Measurements from ENCODE around the gene INPP5J.
A peak's percentile ranks its signal among the peaks of the same experiment; 100 is the strongest.

Gene INPP5J

GRCh38 chr22:31089160-31090100 lies 33.3 kb upstream of the INPP5J start:
- no peak overlapping the region for H3K4me3 ChIP-seq (ENCODE audit: low read length)
- TF ChIP-seq, protein P1, sequence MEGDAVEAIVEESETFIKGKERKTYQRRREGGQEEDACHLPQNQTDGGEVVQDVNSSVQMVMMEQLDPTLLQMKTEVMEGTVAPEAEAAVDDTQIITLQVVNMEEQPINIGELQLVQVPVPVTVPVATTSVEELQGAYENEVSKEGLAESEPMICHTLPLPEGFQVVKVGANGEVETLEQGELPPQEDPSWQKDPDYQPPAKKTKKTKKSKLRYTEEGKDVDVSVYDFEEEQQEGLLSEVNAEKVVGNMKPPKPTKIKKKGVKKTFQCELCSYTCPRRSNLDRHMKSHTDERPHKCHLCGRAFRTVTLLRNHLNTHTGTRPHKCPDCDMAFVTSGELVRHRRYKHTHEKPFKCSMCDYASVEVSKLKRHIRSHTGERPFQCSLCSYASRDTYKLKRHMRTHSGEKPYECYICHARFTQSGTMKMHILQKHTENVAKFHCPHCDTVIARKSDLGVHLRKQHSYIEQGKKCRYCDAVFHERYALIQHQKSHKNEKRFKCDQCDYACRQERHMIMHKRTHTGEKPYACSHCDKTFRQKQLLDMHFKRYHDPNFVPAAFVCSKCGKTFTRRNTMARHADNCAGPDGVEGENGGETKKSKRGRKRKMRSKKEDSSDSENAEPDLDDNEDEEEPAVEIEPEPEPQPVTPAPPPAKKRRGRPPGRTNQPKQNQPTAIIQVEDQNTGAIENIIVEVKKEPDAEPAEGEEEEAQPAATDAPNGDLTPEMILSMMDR (conservative IDR thresholded peaks at IDR 0.05; ENCODE audit: low read depth, low read length): peak; percentile 89
- no peak for DNase-seq (ENCODE audit: low read depth)

- no peak for DNase-seq (ENCODE audit: low read depth)
- TF ChIP-seq, protein P1 (conservative IDR thresholded peaks at IDR 0.05; ENCODE audit: low read depth, low read length): no peak
- no peak overlapping the region for H3K4me3 ChIP-seq (ENCODE audit: low read length)
Measured at GRCh38 chr22:31090217-31091085, 32.3 kb upstream of the INPP5J start.

- TF ChIP-seq, protein P1 (conservative IDR thresholded peaks at IDR 0.05; ENCODE audit: low read depth, low read length): no peak
- no peak overlapping the region for H3K4me3 ChIP-seq (ENCODE audit: low read length)
Measured at GRCh38 chr22:31091106-31091975, 31.4 kb upstream of the INPP5J start.

DNA sequence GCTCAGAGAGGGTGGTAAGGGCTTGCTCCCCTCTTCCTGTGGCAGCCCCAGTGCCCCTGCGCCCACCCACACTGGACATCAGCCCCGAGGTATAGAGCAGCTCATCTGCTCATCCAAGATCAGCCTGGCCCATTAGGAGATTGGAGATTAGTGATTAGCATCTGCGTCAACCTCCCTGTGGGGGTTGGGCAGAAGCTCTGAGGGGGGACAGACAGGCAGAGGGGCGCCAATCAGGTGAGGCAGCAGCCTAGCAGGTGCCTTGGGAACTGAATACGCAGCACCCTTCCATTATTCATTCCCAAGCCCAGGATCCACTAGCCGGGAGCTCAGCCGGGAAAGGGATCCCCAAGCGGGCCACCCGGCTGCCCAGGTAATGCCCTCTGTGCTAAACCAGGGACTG lies 30.6 kb upstream of the INPP5J start:
- no peak for DNase-seq (ENCODE audit: low read depth)
- H3K4me3 ChIP-seq (ENCODE audit: low read length): no peak overlapping the region
- TF ChIP-seq, protein P1 (conservative IDR thresholded peaks at IDR 0.05; ENCODE audit: low read depth, low read length): no peak

More at GRCh38 chr22:31091106-31091975, 31.4 kb upstream of the INPP5J start:
- DNase-seq (ENCODE audit: low read depth): no peak

- H3K4me3 ChIP-seq (ENCODE audit: low read length): no peak overlapping the region
- no peak for DNase-seq (ENCODE audit: low read depth)
- TF ChIP-seq, protein P1 (conservative IDR thresholded peaks at IDR 0.05; ENCODE audit: low read depth, low read length): no peak
Measured at GRCh38 chr22:31093086-31093850, 29.5 kb upstream of the INPP5J start.
